ENCODE results near the gene TH.

The TH gene

DNA sequence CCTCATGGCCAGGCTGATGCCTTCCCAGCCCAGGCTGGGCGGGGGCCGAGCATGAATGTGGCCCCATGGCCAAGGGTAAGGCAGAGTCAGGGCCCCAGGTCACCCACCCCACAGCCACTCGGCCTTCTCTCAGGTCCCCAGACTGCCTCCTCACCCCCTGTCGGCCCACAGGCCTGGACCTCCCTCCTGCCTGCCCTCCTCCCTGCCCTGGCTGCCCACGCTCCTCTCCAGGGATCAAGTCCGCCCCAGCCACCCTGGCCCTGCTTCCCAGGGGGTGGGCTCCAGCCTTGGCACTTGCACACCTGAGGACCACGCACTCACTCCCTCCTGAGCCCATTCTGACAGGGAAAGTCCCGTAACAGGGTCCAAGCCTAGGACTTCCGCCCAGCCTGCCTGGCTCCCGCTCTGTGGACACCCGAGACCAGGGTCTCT lies 37.8 kb upstream of the TH start:
- H3K4me3 ChIP-seq (ENCODE audit: low read depth, low read length): no peak overlapping the region

DNA sequence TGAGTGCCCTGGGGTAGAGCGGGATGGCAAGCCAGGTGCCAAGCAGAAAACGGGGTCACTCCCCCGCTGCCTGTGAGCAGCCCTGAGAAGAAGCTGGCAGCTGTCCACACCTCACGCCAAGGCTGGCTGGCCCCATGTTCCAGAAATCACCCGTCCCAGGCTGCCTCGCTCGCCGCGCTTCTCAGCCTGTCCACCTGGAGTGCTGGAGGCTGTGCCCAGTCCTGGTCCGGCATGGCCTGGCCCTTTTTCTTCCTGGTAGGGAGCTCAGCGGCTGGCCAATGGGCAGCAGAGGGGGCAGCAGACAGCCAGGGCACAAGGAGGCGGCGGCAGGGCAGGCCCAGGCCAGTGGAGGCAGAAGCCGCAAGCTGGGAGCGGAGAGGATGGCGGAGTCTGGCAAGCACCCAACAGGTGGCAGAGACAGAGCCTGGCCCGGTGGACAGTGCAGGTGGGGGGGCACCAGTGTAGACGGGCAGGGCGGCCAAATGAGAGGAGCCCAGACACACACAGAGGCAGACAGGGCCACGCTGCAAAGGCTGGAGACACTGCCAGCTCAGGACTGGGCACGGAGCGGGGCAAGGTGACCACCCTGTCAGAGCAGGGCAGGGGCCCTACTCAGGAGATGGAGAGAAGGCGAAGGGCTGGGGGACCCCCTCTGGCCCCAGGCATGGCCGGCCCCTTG lies 37.2 kb upstream of the TH start:
- no peak overlapping the region for H3K4me3 ChIP-seq (ENCODE audit: low read depth, low read length)

DNA sequence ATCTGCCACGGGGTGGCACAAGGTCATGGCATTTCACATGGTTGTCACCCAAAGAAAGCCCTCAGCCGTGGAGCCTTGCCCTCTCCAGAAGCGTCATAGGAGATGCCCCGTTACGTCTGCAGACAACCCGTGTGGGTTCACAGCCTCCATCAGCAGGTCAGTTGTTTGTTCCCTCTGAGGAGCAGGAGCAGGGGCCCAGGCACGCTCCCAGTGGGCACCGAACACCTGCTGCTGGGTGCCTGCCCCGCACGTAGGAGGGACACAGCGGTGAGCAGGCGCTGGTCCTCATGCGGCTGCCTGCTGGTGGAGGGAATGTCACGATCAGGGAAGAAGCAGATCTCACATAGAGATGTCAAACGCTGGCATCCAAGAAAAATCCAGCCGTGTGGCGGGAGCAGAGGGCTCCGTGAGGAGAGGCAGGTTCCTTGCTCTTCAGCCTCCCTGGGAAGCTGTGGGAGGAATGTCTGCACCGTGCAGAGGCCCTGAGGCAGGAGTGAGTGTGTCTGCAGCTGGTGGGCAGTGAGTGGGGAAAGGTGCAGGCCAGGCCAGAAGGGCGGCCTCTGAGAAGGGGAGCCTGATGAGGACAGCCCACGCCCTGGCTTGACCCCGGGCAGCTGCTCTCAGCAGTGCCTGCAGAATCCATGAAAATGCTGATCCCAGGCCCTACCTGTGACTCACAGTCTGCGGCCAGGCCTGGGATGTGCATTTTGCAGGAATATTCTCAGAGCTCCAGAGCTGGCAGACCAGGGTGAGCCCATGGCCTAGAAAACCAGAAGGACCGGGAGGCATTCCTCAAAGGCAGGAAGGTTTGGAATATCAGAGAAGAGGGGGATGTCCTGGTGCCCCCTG lies 36.4 kb upstream of the TH start:
- H3K4me3 ChIP-seq (ENCODE audit: low read depth, low read length): no peak overlapping the region

DNA sequence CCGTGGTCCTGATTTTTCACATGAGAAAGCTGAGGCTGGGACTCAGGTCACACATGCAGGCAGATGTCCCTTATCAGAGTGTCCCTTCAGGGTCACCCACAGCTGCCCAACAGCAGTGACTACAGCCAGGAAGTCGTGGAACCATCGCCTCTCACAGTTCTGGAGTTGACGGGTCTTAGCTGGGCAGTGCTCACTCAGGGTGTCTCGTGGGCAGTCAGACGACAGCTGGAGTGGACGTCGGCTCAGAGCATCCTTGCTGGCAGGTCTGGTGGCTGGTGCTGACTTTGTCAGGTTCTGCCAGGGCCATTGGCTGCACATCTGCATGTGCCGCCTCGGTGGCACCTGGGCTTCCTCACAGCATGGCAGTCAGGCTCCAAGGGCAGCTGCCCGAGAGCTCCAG lies 35.6 kb upstream of the TH start:
- H3K4me3 ChIP-seq (ENCODE audit: low read depth, low read length): no peak overlapping the region

DNA sequence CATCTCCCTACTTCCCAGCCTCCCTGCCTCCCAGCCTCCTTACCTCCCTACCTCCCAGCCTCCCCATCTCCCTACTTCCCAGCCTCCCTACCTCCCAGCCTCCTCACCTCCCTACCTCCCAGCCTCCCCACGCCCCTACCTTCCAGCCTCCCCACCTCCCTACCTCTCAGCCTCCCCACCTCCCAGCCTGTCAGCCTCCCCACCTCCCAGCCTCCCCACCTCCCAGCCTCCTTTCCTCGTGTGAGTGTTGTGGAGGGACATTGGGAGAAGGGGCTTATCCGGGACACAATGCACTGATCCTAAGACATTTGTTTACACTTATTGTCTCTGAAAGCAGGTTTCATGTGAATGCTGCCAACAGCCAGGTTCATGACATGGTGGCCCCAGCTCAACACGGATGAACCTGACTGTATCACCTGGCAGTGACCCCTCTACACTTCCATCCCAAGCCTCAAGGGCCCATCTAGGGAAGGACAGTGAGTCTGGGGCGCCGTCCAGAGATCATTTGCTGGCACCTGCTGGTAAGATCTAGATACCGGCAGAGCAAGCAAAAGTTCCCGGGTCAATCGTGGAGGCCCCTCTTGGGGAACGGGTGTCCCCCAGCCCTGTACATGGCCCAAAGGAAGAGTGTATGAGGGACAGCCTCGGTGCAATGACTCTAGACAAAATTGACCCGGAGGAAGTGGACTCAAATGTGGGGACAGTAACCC lies 34.5 kb upstream of the TH start:
- H3K4me3 ChIP-seq (ENCODE audit: low read depth, low read length): no peak overlapping the region

DNA sequence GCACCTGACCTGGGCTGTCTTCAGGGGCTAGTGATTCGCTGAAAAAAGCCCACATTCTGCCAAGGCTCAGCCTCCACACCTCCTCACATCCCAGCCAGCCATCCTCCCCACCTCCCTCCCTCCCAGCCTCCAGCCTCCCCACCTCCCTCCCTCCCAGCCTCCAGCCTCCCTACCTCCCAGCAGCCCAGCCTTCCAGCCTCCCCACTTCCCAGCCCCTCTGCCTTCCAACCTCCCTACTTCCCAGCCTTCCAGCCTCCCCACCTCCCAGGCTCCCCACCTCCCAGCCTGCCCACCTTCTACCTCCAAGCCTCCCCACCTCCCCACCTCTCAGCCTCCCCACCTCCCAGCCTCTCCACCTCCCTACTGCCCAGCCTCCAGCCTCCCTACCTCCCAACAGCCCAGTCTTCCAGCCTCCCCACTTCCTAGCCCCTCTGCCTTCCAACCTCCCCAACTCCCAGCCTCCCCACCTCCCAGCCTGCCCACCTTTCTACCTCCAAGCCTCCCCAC lies 33.7 kb upstream of the TH start:
- H3K4me3 ChIP-seq (ENCODE audit: low read depth, low read length): no peak overlapping the region

DNA sequence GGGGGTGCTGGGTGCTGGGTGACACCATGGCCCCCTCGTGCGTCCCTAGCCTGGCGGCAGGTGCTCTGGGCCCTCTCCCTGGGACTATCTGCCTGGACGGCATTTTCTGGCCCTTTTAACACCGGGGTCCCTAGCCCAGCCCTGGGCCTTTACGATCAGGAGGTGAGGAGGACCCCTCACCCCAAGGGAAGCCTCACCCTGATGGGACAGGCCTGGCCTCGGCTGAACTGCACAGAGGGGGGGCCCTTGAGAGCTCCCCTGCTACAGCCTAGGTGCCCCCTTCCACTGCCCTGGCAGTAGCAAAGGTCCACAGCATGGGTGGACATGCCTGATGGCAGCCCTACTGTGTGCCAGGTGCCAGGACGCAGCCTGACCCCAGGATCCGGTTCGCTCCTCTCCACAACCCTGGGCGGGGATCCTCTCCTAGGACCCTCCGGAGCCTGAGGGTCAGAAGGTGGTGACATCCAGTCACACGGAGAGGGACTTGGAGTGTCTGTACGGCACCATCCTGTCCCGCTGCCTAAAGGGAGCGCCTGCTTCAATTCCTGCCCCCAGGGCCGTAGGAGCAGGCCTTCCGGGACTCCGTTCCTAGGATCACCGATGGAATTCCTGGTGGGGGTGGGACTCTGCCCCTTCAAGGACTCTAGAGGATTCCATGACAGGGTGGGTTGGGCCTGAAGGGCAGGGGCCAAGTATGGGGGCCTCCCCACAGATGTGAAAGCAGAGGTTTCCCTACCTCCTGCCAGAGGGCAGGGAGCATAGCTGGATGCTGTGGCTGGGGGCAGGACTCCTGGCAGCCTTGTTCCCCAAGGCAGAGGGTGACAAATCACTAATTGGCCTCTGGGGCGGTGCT lies 33.0 kb upstream of the TH start:
- H3K4me3 ChIP-seq (ENCODE audit: low read depth, low read length): no peak overlapping the region

DNA sequence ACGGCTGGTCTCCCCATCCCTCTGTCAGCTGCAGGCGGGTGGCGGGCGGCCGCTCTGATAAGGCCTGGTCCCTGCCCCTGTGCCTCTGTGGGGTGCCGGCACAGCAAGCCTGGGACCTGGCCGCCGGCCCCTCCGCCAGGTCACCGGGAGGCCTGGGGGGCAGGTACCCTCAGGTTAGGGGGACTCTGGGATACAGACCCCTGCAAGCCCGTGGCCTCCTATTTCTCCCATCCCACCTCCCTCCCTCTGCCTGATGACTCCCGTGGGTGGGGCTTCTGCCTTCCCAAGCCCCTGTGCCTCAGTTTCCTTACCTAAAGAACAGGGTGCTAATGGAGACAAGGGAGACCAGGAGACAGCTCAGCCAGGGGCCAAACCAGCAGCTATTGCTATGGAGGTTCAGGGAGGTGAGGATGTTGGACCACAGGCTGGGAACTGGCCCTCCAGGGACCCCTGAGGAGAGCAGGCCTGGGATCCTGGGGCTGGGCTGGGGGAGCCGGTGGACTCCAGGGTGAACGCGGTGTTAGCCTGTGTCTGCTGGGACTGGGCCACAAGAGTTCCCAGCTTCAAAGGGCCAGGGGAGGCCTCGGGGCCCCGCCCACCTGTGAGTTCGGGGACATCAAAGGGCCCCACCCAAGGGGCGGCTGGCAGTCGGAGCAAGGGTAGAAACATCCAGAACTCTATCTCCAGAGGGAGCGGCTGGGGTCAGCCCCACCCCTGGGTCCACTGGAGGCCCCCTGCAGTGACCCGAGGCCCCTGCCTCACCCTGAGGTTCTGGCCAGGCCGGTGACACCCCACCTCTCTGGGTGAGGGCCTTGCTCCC lies 32.0 kb upstream of the TH start:
- H3K4me3 ChIP-seq (ENCODE audit: low read depth, low read length): no peak overlapping the region

DNA sequence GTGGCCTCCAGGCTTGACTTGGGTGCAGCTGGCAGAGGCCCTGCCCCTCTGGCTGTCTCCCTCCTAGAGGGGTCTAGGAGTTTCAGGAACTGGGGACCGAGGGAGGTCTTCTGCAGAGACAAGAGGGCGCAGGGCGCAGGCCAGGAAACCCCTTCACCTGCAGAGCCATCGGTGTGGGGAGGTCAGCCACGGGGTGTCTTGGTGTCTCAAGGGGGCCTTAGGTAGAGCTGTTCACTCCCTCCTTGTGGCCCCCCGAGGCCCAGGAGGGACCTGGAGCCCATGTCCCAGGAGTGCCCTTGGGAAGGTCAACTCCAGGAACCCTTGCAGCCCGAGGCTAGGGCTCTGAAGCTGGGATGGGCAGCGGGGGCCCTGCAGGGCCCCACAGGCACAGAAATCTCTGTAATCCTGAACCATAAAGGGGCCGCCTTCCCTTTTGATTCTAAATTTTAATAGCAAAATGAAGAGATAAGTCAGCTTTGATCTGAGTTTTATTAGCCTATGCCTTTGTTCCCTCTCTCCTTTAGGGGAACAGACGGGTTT lies 31.4 kb upstream of the TH start:
- H3K4me3 ChIP-seq (ENCODE audit: low read depth, low read length): no peak overlapping the region

DNA sequence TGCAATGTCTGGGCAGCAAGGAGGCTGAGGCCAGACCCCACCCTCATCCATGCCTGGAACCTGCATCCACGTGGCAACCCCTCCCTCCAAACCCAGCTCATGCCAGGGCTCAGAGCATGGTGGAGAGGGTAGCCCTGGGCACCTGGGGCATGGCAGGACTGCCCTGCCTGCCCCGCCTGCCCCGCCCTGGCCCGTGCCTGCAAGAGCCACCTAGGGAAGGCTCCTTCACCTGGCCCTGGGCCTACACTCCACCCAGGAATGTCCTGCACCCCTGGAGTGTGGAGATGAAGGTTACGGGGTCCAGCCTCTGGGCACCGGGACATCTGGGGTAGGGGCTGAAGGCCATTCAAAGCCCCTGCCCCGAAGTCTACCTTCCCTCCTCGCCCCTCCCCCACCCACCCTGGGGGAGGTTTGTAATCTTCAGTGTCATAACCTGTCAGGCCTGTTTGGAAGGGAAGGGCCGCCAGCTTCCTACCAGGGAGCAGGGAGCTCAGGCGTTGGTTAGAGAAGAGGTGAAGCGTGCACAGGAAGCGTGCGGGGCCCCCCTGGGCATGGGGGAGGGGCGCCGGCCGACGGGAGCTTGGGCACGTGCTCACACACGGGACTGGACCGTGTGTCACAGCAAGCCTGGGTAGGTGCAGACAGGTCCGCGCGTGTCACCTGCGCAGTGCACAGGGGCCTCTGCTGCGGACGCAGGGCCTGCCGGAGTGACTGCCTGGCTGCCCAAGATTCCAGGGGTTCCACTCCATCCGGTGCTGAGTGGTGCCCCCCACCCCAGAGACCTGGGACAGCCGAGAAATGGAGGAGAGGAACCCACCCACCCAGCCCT lies 30.7 kb upstream of the TH start:
- no peak overlapping the region for H3K4me3 ChIP-seq (ENCODE audit: low read depth, low read length)

DNA sequence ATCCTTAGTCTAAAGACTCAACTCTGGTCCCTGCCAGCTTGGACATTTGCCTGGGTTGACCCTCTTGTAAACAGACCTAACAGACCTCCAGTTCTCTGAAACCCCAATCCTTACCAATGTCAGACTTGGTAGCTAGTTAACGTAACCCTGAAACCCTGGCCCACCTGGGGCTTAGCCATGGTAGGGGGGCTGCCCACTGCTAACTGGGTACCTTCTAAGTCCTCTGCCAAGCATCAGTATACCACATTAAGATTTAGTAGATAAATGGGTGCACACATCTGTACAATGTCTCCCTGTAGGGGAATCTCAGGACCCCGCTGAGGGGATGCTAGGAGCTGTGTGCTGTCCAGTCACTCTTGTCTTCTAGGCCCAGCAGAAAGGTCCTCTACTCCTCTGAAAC lies 29.9 kb upstream of the TH start:
- no peak overlapping the region for H3K4me3 ChIP-seq (ENCODE audit: low read depth, low read length)

DNA sequence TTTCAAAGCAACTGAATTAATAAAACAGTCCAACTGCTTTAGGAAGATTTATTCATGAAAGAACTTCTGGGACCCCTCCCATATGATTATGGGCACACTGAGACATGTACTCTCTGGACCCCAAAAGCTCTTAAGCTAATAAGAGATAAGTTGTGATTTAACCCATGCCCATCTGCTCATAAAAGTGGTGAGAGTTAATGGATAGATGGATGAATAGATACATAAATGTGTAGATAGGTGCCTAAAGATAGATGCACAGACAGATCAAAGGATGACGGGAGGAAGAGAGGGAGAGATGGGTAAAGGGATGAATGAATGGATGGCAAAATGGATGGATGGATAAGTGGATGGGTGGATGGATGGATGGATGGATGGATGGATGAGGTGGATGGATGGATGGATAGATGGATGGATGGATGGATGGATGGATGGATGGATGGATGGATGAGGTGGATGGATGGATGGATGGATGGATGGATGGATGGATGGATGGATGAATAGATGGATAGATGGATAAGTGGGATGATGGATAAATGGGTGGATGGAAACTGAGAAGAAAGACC lies 29.4 kb upstream of the TH start:
- H3K4me3 ChIP-seq (ENCODE audit: low read depth, low read length): no peak overlapping the region

DNA sequence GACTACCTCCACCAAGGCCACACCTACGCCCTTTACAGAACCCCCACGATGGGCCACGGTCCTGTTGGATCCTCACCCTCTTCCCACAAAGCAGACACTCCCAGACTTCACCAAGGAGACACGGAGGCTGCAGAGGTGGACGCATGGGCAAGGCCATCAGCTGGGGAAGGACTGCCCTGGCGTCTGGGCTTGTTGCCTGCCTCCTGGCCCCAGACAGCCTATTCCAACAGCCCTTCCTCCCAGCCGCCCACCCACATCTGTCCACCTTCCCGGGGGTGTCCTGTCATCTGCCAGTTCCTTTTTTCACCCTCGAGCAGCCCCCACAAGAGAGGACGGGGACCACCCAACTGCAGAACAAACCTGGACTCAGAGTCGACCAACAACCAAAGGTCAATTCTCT lies 28.9 kb upstream of the TH start:
- no peak overlapping the region for H3K4me3 ChIP-seq (ENCODE audit: low read depth, low read length)

DNA sequence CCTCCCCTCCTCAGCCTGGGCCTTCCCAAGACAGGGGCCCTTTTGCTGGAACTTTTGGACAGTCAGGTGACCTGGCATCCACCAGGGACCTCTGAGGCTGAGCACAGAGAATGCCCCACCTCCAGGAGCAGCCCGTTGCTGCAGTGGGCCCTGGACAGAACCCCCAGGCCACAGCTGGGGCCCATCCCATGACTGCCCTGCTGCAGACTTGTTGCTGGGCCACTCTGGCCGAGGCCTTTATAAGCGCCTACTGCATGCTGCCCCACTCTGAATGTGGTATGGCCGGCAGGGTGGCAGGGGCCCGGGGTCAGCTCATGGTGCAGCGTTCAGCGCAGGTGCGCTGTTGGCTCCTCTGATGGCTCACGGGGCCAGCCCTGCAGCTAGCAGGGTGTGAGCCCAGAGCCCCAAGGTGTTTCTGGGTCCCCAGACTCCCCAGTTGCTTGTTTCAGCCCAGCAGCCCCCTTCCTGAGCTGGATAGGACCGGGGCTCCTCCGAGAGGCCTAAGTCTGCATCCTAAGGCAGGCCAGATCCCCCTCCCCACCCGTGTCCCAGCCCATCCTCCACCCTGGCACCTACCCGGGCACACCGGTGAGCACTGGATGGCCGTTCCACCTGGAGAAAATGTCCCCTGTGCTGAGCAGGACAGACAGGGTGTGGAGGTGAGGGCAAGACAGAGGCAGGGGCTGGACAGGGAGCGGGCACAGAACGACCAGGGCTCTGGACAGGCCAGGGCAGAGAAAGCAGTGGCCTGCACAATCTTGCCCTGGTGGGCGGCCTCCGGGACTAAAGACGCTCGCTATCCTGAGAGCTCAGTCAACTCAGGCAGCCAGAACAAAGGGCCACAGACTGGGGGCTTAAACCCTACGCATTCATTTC lies 28.1 kb upstream of the TH start:
- H3K4me3 ChIP-seq (ENCODE audit: low read depth, low read length): no peak overlapping the region

DNA sequence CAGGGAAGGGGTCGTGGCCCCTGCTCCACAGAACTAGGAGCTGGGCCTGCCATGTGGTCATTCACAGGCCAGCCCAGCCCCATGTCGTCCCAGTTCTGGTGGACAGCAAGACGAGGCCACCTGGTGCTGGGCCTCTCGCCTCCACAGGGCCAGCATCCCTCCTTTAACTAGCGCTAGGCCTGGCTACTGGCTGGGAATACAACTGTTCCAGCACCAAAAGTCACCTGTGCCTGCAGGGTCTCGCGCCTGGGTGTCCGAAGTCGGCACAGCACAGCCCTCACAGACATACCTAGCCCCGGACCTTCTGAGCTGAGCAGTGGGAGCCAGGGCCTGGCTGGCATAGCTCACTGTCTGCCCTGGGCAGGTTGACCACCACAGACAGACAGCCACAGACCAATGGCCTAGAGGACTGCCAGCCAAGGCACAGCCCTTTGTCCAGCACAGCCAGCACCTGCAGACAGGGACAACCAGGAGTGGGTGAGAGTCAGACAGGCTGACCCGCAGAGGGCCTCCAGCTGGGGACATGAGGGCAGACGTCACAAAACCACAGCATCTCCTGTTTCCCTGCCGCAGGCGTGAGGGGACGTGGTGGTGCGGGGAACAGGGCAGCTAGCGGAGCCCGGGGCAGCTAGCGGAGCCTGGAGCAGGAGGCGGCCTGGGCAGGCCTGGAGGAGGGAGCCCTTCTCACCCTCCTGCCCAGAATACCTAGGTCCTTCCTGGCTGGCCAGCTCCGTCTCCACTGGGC lies 27.2 kb upstream of the TH start:
- H3K4me3 ChIP-seq (ENCODE audit: low read depth, low read length): no peak overlapping the region

DNA sequence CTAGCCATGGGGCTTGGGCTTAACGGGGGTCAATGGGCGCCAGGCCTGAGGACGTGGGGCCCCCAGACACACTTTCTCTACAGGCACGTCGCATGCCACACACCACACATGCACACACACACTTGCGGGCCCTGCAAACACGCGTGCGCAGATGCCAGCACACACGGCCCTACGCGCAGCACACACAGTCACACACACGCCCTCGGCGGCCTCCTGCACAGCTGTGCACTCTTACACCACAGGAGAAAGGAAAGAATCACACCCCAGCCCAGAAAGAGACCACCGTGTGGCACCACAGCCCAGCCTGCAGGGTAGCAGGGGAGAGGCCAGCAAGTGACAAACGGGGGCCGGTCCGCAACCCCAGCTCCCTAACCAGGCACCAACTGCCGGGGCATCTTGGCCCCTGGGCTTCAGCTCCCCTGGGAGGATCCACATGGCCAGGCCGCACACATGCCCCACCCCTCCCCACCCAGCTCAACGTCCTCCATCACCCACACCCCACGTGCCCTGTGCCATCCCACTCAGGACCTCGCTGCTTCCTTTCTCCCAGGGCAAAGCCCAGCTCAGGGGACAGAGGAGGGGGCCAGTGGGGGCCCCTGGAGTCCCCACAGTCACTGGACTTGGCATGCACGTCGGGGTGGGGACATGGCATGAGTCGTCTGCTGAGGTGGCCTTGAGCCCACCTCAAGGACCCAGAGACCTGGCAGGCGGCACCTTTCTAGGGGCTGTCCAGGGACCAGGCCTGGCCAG lies 26.3 kb upstream of the TH start:
- no peak overlapping the region for H3K4me3 ChIP-seq (ENCODE audit: low read depth, low read length)
